G401 (cell line): ENCODE measurements around the gene SP6. TPM values are rescaled to one million over a fixed set of nuclear protein-coding genes. Genes with fewer than 3 reads are reported as not detected.

Source experiments
- DNase-seq: peaks from one replicate; pipeline ENCODE4 v3.0.0-alpha.2; 2015; ENCODE audit warnings: low spot score
- in situ Hi-C: cut with HindIII; loops from 2 replicates; pipeline ENCODE4 v1.10.0; 2016; ENCODE audit warnings: low sequenced_read_pairs, mixed read lengths
- total RNA-seq: library from RNA; depleted of rRNA; stranded (reverse); fragments of >200 nt; shearing (Covaris generic); gene quantifications from 2 replicates; pipeline ENCODE4 v1.2.3, GENCODE V29; 2014

SP6 gene
- total RNA-seq, 1 experiment from 2014 or later = 8.5 TPM

GRCh38 chr17:47860386-47860785, 9.4 kb upstream of the SP6 start:
- DNase-seq = no peak
- in situ Hi-C loops = no loop called here

GRCh38 chr17:47857551-47858455, 6.8 kb upstream of the SP6 start:
- no peak for DNase-seq
- in situ Hi-C loops = no loop called here

- in situ Hi-C loops = no loop called here
Measured at GRCh38 chr17:47856830-47857229, 5.9 kb upstream of the SP6 start.

GRCh38 chr17:47855737-47856136, 4.8 kb upstream of the SP6 start:
- in situ Hi-C loops = no loop called here
- no peak for DNase-seq

More at GRCh38 chr17:47856830-47857229, 5.9 kb upstream of the SP6 start:
- DNase-seq = no peak

GRCh38 chr17:47853616-47854015, 2.7 kb upstream of the SP6 start:
- DNase-seq = no peak
- in situ Hi-C loops = no loop called here

GRCh38 chr17:47852113-47852949, 1.4 kb upstream of the SP6 start:
- in situ Hi-C loops = no loop called here
- no peak for DNase-seq

- no peak for DNase-seq
- in situ Hi-C loops = no loop called here
Measured at GRCh38 chr17:47851764-47852112, 775 bp upstream of the SP6 start.

GRCh38 chr17:47850373-47850691, 631 bp downstream of the SP6 start:
- peak; percentile 25 for DNase-seq
- in situ Hi-C loops = no loop called here

- in situ Hi-C loops = no loop called here
- no peak for DNase-seq
Measured at GRCh38 chr17:47848198-47848513, 2.8 kb downstream of the SP6 start.

- in situ Hi-C loops = no loop called here
- no peak for DNase-seq
Measured at GRCh38 chr17:47847341-47848197, 3.4 kb downstream of the SP6 start.

- in situ Hi-C loops = no loop called here
- DNase-seq = no peak
Measured at GRCh38 chr17:47846716-47847340, 4.1 kb downstream of the SP6 start.

GRCh38 chr17:47845716-47846075, 5.3 kb downstream of the SP6 start:
- no peak for DNase-seq
- in situ Hi-C loops = no loop called here

- DNase-seq = no peak
- in situ Hi-C loops = no loop called here
Measured at GRCh38 chr17:47844814-47845715, 5.9 kb downstream of the SP6 start.

- in situ Hi-C loops = no loop called here
- DNase-seq = no peak
Measured at GRCh38 chr17:47844227-47844626, 6.7 kb downstream of the SP6 start.

- in situ Hi-C loops = no loop called here
- DNase-seq = no peak
Measured at GRCh38 chr17:47843391-47843730, 7.6 kb downstream of the SP6 start.

- DNase-seq = no peak
- in situ Hi-C loops = no loop called here
Measured at GRCh38 chr17:47841488-47842291, 9.3 kb downstream of the SP6 start.

- DNase-seq = peak; percentile 90
- in situ Hi-C loops = no loop called here
Measured at GRCh38 chr17:47840742-47841487, 10.0 kb downstream of the SP6 start, which contains the start of gene SCRN2. TSS of gene SCRN2 (minus strand) at chr17:47841273. CDS start at chr17:47840843, 430 bp downstream.
